Endodermal cell (in vitro differentiated cells): ENCODE data around the gene CIB4. TPM values are rescaled to one million over a fixed set of nuclear protein-coding genes. Genes with fewer than 3 reads are reported as not detected.

Experiments used
- DNase-seq: peaks from one replicate; pipeline ENCODE4 v3.0.0-alpha.2; 2017
- H3K27ac ChIP-seq: 2 replicates; pipeline ENCODE4 v1.5.1; 2013; ENCODE audit warnings: mild to moderate bottlenecking, low read depth, low read length, moderate library complexity
- H3K27me3 ChIP-seq: 2 replicates; pipeline ENCODE4 v1.6.1; 2013; ENCODE audit warnings: mild to moderate bottlenecking, low read length, moderate library complexity; ENCODE audit not compliant: insufficient read depth, control insufficient read depth, poor library complexity, severe bottlenecking
- H3K36me3 ChIP-seq: 2 replicates; pipeline ENCODE4 v1.7.0; 2013; ENCODE audit warnings: mild to moderate bottlenecking, low read length, moderate library complexity; ENCODE audit not compliant: control insufficient read depth, insufficient read depth
- H3K4me1 ChIP-seq: one replicate; pipeline ENCODE4 v1.7.0; 2013; ENCODE audit warnings: low read length; ENCODE audit not compliant: control insufficient read depth, insufficient read depth
- H3K4me3 ChIP-seq: 2 replicates; pipeline ENCODE4 v1.5.1; 2013; ENCODE audit warnings: mild to moderate bottlenecking, low read length, moderate library complexity
- H3K9ac ChIP-seq: 2 replicates; pipeline ENCODE4 v1.6.1; 2013; ENCODE audit warnings: mild to moderate bottlenecking, low read length, moderate library complexity; ENCODE audit not compliant: poor library complexity, severe bottlenecking; ENCODE audit errors: extremely low read depth
- H3K9me3 ChIP-seq: 2 replicates; pipeline ENCODE4 v1.6.1; 2013; ENCODE audit warnings: mild to moderate bottlenecking, low read length, moderate library complexity; ENCODE audit not compliant: control insufficient read depth
- H3K27ac Mint-ChIP-seq: 2 replicates; pipeline ENCODE4 v1.8.0; 2020; ENCODE audit warnings: mixed read lengths
- H3K27me3 Mint-ChIP-seq: 2 replicates; pipeline ENCODE4 v1.8.0; 2021; ENCODE audit warnings: mild to moderate bottlenecking, mixed read lengths; ENCODE audit not compliant: insufficient read depth
- H3K36me3 Mint-ChIP-seq: 2 replicates; pipeline ENCODE4 v1.8.0; 2020; ENCODE audit warnings: low read depth, mixed read lengths
- H3K4me1 Mint-ChIP-seq: 2 replicates; pipeline ENCODE4 v1.8.0; 2020; ENCODE audit warnings: mixed read lengths
- H3K4me3 Mint-ChIP-seq: 2 replicates; pipeline ENCODE4 v1.8.0; 2020; ENCODE audit warnings: mild to moderate bottlenecking, moderate library complexity, mixed read lengths
- H3K9me3 Mint-ChIP-seq: 2 replicates; pipeline ENCODE4 v1.8.0; 2020; ENCODE audit warnings: mild to moderate bottlenecking, mixed read lengths
- CTCF ChIP-seq: fragments of 200-600 bp; sonication (generic); conservative IDR thresholded peaks from 2 replicates; pipeline ENCODE4 v1.5.0; 2021; ENCODE audit warnings: antibody characterized with exemption, mild to moderate bottlenecking
- WGBS, 2 experiments: methylation state at CpG; one replicate each; pipeline versions ENCODE4 v1.1.5 to v1.1.7; 2013; ENCODE audit warnings: missing lambda C conversion rate in 2 of 2, mixed read lengths in 1 of 2; ENCODE audit not compliant: insufficient coverage in 1 of 2, insufficient read length in 1 of 2; 5-methylcytosine and 5-hydroxymethylcytosine counted together
- total RNA-seq, 2 donors: library from RNA; stranded (reverse); fragmentation: NEBNext Ultra II Directional in 1 of 2; extraction: Animal tissue kit (Norgen Biotek cat#: 25700) in 1 of 2; gene quantifications; 2 replicates in 1 of 2; 3 replicates in 1 of 2; pipeline ENCODE4 v1.2.1, GENCODE V29; 2021

The CIB4 gene
- total RNA-seq, 2 donors from 2014 or later, result not detected

- no peaks in the 10 kb centered on the region for H3K36me3 Mint-ChIP-seq
- no peaks in the 10 kb centered on the region for H3K4me1 ChIP-seq
- H3K27ac Mint-ChIP-seq, result no peak overlapping the region
- H3K4me3 Mint-ChIP-seq, result no peak overlapping the region
- no peaks in the 10 kb centered on the region for H3K9me3 Mint-ChIP-seq
- peaks cover 20% of the 10 kb centered on the region for H3K27me3 ChIP-seq
- 86 to 90% methylated on average over 4 to 11 of the region's 11 CpGs for WGBS, 2 experiments
- no peak for TF ChIP-seq CTCF
- no peak overlapping the region for H3K27ac ChIP-seq
- H3K27me3 Mint-ChIP-seq, result peaks cover 23% of the 10 kb centered on the region
- no peaks in the 10 kb centered on the region for H3K9me3 ChIP-seq
- peak; percentile 22 for DNase-seq
- no peaks in the 10 kb centered on the region for H3K36me3 ChIP-seq
- no peak overlapping the region for H3K4me3 ChIP-seq
- H3K4me1 Mint-ChIP-seq, result peaks cover 3% of the 10 kb centered on the region
- no peak overlapping the region for H3K9ac ChIP-seq
Measured at GRCh38 chr2:26579025-26579722, 62.0 kb downstream of the CIB4 start.

DNA sequence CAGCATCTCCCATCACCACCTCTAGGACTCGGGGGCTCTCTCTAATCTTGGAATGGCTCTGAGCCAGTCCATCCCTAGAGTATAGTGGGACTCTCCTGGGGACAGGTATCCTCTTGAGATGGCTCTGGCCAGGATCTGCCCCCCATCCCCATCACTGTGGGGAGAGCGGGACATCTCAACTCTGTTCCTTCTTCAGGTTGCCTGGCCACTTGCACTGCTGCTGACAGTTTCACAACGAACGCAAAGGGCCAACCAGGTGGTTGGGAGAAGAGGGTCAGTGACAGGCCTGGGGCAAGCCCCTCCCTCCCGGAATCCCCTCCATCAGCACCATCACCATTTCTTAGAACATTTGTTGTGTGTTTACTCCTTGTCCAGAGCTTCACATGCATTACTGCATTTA, 62.6 kb downstream of the CIB4 start:
- Histone ChIP-seq H3K9ac (no peak overlapping the region), H3K4me3 (no peak overlapping the region), H3K4me1 (no peaks in the 10 kb centered on the region), H3K9me3 (no peaks in the 10 kb centered on the region), H3K27me3 (peaks cover 20% of the 10 kb centered on the region), H3K36me3 (no peaks in the 10 kb centered on the region), H3K27ac (no peak overlapping the region)
- Mint-ChIP-seq H3K36me3 (no peaks in the 10 kb centered on the region), H3K27ac (no peak overlapping the region), H3K27me3 (peaks cover 25% of the 10 kb centered on the region), H3K4me3 (no peak overlapping the region), H3K4me1 (peaks cover 3% of the 10 kb centered on the region), H3K9me3 (no peaks in the 10 kb centered on the region)
- TF ChIP-seq CTCF, result no peak
- peak; percentile 38 for DNase-seq
- 94 to 100% methylated on average over 1 to 5 of the region's 5 CpGs for WGBS, 2 experiments

DNA sequence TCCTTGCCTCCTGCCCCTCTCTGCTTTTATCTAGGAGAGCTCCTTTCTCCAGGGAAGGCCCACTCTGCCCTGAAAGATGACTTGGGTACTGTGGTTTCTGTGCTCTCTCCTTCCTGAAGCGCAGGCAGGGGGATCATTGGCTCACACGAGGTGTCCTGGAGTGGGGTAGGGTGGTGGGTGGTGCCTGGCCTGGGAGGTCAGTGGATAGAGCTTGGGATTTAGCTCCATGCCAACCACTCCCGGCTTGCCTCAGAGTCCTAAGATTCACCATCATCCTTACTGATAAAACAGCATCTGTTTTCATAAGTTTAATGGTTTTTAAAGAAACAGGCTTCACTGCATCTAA, 63.1 kb downstream of the CIB4 start:
- H3K4me3 Mint-ChIP-seq, result no peak overlapping the region
- Histone ChIP-seq H3K4me1 (no peaks in the 10 kb centered on the region), H3K4me3 (no peak overlapping the region), H3K36me3 (no peaks in the 10 kb centered on the region), H3K9ac (no peak overlapping the region), H3K9me3 (no peaks in the 10 kb centered on the region), H3K27me3 (peaks cover 20% of the 10 kb centered on the region), H3K27ac (no peak overlapping the region)
- H3K27me3 Mint-ChIP-seq, result peaks cover 25% of the 10 kb centered on the region
- TF ChIP-seq CTCF, result peak; percentile 9
- H3K4me1 Mint-ChIP-seq, result peaks cover 3% of the 10 kb centered on the region
- no peak overlapping the region for H3K27ac Mint-ChIP-seq
- 83% methylated on average over 3 of the region's 3 CpGs; no CpG with 5 or more reads in 1 of the 2 experiments for WGBS, 2 experiments
- no peaks in the 10 kb centered on the region for H3K36me3 Mint-ChIP-seq
- DNase-seq, result no peak
- H3K9me3 Mint-ChIP-seq, result no peaks in the 10 kb centered on the region
